ENCODE measurements around the gene PRMT3.

PRMT3 gene

GRCh38 chr11:20448834-20449233, 61.3 kb downstream of the PRMT3 start:
- POLR2A ChIA-PET, result no interaction called here
- no peak for DNase-seq (ENCODE audit: extremely low spot score)
- no peak for TF ChIP-seq CTCF (IDR thresholded peaks at IDR 0.05; ENCODE audit: control extremely low read depth, extremely low read depth, low read depth, missing control alignments)
- CTCF ChIA-PET, result no interaction called here

- TF ChIP-seq CTCF (IDR thresholded peaks at IDR 0.05; ENCODE audit: control extremely low read depth, extremely low read depth, low read depth, missing control alignments), result no peak
- ChIA-PET CTCF (interaction anchor here (1.2 to 1.4 kb wide), 2 partner anchors 12 to 64 kb away, joined by 3 to 5 read pairs; no protein-coding TSS in a partner anchor), POLR2A (no interaction called here)
- no peak for DNase-seq (ENCODE audit: extremely low spot score)
Measured at GRCh38 chr11:20450829-20451228, 63.3 kb downstream of the PRMT3 start.

- CTCF ChIA-PET, result interaction anchor here (1.0 to 1.5 kb wide), 3 partner anchors 8 to 55 kb away, joined by 3 to 4 read pairs (median 4); no protein-coding TSS in a partner anchor
- TF ChIP-seq CTCF (IDR thresholded peaks at IDR 0.05; ENCODE audit: control extremely low read depth, extremely low read depth, low read depth, missing control alignments), result no peak
- DNase-seq (ENCODE audit: extremely low spot score), result no peak
- POLR2A ChIA-PET, result no interaction called here
Measured at GRCh38 chr11:20451568-20451967, 64.1 kb downstream of the PRMT3 start.

GRCh38 chr11:20452585-20452984, 65.1 kb downstream of the PRMT3 start:
- ChIA-PET POLR2A (no interaction called here), CTCF (interaction anchor here (1.0 to 1.5 kb wide), 4 partner anchors 9 to 56 kb away, joined by 3 to 5 read pairs (median 4); no protein-coding TSS in a partner anchor)
- TF ChIP-seq CTCF (IDR thresholded peaks at IDR 0.05; ENCODE audit: control extremely low read depth, extremely low read depth, low read depth, missing control alignments), result no peak
- no peak for DNase-seq (ENCODE audit: extremely low spot score)

GRCh38 chr11:20453657-20454316, 66.3 kb downstream of the PRMT3 start:
- no peak for TF ChIP-seq CTCF (IDR thresholded peaks at IDR 0.05; ENCODE audit: control extremely low read depth, extremely low read depth, low read depth, missing control alignments)
- DNase-seq (ENCODE audit: extremely low spot score), result no peak
- CTCF ChIA-PET, result interaction anchor here (2.0 kb wide), 2 partner anchors 15 to 57 kb away, joined by 5 to 6 read pairs; no protein-coding TSS in a partner anchor
- POLR2A ChIA-PET, result no interaction called here

GRCh38 chr11:20457001-20457799, 69.7 kb downstream of the PRMT3 start:
- POLR2A ChIA-PET, result no interaction called here
- no peak for TF ChIP-seq CTCF (IDR thresholded peaks at IDR 0.05; ENCODE audit: control extremely low read depth, extremely low read depth, low read depth, missing control alignments)
- CTCF ChIA-PET, result interaction anchor here (1.1 to 2.2 kb wide), 2 partner anchors 12 to 20 kb away, joined by 3 to 6 read pairs; no protein-coding TSS in a partner anchor
- no peak for DNase-seq (ENCODE audit: extremely low spot score)

Measured in GM10248 (cell line).